Activated CD4-positive, alpha-beta T cell treated with anti-CD3 and anti-CD28 coated beads for 24 hours (primary cell): ENCODE results near the gene ATP9B.

Experiments used
- DNase-seq, 2 donors: peaks; one replicate each; pipeline ENCODE4 v3.0.0-alpha.2; 2020; ENCODE audit warnings: low read depth in 2 of 2

Gene ATP9B, protein sequence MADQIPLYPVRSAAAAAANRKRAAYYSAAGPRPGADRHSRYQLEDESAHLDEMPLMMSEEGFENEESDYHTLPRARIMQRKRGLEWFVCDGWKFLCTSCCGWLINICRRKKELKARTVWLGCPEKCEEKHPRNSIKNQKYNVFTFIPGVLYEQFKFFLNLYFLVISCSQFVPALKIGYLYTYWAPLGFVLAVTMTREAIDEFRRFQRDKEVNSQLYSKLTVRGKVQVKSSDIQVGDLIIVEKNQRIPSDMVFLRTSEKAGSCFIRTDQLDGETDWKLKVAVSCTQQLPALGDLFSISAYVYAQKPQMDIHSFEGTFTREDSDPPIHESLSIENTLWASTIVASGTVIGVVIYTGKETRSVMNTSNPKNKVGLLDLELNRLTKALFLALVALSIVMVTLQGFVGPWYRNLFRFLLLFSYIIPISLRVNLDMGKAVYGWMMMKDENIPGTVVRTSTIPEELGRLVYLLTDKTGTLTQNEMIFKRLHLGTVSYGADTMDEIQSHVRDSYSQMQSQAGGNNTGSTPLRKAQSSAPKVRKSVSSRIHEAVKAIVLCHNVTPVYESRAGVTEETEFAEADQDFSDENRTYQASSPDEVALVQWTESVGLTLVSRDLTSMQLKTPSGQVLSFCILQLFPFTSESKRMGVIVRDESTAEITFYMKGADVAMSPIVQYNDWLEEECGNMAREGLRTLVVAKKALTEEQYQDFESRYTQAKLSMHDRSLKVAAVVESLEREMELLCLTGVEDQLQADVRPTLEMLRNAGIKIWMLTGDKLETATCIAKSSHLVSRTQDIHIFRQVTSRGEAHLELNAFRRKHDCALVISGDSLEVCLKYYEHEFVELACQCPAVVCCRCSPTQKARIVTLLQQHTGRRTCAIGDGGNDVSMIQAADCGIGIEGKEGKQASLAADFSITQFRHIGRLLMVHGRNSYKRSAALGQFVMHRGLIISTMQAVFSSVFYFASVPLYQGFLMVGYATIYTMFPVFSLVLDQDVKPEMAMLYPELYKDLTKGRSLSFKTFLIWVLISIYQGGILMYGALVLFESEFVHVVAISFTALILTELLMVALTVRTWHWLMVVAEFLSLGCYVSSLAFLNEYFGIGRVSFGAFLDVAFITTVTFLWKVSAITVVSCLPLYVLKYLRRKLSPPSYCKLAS

DNA sequence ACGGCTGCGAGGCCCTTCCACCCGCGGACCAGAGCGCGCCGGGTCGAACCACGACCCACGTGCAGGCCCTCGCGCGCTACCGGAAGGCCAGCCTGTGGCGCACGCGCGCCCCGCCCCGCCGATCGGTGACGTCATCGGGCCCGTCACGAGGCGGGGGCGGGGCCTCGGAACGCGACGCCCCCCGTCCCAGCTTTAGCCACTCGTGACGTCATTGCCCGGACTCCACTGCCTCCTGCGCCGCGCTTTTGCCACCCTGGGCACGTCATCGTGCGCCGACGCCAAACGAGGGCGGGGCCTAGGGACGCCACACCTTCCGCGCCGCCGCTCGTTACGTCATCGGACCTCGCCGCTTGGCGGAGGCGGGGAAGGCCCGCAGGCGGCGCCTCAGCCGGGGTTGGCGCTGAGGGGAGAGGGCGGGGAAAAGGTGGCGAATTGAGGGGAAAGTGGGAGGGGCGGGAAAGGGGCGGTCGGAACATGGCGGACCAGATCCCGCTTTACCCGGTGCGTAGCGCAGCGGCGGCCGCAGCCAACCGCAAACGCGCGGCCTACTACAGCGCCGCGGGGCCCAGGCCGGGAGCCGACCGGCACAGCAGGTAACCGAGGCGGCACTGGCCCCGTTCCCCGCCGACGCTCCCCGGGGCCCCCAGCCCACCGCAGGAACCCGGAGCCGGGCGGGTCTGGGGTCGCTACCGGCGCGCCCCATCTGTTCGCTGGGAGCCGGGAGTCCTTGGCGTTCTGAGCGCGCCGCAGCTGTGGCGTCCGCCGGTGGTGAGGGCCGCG lies at the start of gene ATP9B:
ATP9B (plus strand) TSS at position 458 of the 780 bp plus-strand sequence; CDS start at position 475, 17 bp downstream.
- peak; percentile 96 to 98 for DNase-seq

DNA sequence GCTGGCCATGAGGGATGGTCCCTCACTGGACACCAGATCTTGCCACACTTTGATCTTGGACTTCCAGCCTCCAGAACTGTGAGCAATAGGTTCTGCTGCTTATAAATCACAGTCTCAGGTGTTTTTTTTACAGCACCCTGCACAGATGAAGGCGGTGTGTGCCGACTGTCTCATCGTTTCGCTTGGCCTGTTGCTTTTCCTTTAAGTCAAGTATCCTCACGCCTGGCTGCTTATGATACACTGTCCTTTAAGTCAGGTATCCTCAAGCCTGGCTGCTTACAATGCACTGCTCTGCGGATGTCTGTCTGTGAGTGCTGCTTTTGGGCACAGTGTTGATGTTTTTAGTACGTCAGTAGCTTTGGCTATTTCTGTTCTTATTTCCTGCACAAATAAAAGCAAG lies 49.3 kb upstream of the ATP9B start:
- no peak for DNase-seq

DNA sequence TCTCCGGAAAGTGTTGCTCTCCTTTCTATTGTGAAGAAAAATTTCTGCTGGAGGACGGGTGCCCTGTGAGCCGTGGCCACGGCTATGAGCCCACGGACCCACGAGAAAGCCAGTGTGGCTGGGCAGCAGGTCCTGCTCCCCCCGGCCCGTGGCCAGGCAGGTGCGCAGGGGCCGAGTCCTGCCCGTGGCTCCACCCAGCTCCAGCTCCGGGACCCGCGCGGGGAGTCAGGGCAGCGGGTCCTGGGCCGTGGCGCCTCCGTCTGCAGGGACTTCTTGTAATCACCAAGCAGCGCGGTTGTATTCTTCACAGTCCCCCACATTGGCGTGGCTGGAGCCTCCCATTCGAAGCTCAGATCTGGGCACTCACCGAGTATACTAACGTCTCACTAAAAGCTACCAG lies 46.6 kb upstream of the ATP9B start:
- DNase-seq = no peak

GRCh38 chr18:79026491-79026890 lies 42.7 kb upstream of the ATP9B start:
- no peak for DNase-seq

GRCh38 chr18:79030680-79031079 lies 38.5 kb upstream of the ATP9B start:
- no peak for DNase-seq

DNA sequence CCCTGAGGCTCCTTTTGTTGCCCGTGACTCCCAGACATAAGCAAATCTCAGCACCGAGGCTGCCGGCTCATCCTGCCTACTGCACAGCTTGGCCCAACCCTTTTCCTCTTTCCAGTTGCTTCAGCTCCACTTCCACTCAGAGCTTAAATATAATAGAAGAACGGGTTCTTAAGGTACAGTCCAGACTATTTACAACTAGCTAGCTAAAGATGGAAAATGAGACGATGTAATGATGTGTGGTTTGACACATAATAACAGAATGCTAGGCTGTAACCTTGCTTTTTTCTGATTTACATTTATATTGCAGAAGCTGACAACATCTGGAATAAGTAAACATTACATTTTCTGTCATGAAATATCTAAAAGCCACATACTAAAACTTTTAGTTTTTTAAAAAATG lies 26.9 kb upstream of the ATP9B start:
- DNase-seq = no peak

GRCh38 chr18:79043288-79043687 lies 25.9 kb upstream of the ATP9B start:
- no peak for DNase-seq

DNA sequence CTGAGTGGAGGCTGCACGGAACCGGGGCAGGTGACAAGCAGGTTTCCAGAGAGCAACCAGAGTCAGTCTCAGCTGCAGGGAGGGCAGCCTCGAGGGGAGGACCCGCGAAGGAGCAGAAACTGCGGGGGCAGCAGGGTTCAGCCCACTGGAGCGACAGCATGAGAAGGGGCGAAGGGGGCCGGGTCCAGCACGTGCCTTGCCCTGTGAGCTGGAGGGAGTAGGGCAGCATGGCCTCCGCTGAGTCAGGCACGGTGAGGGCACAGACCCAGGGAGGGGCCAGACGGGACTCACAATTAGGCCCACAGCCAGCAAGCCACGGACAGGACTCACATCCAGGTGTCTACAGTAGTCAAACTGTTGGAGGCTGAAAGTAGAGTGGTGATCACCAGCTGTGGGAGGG lies 22.7 kb upstream of the ATP9B start:
- no peak for DNase-seq

- no peak for DNase-seq
Observed at GRCh38 chr18:79047556-79048244, 21.5 kb upstream of the ATP9B start.

DNA sequence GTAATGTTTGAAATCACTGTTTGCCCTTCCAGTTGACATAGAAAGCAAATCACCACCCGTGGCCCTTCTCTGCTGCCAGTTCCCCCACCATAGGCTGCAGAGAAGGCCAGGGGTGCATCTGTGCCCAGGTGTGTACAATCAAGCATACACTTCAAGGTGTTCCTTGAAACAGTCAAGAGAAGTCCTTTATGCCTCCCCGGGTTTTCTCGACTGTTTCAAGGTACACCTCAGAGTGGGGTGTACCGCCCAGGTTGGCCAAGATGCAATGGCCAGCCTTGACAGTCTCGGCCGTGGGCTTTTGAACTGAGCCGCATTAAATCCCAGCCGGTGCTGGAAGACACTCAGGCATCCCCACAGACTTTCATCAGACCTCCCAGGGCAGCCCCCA lies 21.0 kb upstream of the ATP9B start:
- DNase-seq = no peak

DNA sequence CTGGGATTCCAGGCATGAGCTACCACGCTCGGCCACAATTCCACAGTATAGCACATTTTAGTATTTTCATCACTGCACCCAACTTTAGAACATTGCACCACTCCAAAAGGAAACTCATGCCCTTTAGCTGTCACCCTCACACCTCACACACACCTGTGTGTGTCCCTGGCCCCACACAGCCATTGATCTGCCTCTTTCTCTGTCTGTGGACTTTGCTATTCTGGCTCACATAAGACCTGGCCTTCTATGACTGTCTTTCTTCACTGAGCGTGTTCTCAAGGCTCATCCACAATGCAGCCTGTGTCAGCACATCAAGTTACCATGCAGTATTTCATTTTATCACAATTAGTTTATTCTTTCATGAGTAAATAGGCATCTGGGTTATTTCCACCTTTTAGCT lies 19.7 kb upstream of the ATP9B start:
- DNase-seq = no peak

- no peak for DNase-seq
Observed at GRCh38 chr18:79050005-79050404, 19.2 kb upstream of the ATP9B start.

DNA sequence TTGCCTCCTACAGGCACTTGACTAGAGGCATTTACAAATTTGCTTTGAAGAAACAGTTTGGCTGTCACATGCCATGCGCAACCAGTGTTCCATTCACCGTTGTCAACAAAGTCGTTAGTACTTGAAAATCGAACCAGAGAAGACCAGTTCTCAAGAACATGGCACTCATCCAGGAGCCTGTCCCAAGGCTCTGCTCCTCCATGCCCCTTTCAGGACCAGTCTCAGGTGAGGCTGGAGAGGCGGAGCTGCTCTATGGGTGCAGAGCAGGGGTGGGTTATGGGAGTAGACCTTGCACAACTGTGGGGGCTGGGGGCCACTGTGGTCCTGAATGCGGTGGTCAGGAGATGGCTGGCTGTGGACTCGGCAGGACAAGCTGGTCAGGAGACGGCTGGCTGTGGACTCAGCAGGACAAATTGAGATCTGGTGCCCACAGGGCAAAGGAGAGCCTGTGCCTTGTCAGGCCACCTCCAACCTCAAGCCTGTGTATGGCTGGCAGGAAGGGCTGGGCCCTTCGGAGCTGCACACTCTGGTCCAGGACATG lies 12.3 kb upstream of the ATP9B start:
- DNase-seq = no peak

DNA sequence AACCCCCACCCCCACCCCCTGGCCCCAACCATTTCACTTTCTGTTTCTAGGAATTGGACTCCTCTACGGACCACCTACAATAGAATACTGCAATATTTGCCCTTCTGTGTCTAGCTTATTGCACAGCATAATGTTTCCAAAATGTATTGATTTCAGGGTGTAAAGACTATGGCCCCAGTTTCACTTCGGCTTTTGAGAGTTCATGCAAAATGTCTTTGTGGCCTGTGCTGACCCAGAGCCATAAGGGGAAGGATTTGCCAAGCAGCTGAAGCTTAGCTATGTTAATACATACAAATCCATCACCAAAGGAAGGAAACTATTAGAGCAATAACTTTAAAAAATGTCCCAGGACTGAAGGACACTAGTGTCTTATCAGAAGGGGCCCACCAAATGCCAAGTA lies 11.2 kb upstream of the ATP9B start:
- no peak for DNase-seq

GRCh38 chr18:79062806-79063205 lies 6.4 kb upstream of the ATP9B start:
- DNase-seq = no peak

DNA sequence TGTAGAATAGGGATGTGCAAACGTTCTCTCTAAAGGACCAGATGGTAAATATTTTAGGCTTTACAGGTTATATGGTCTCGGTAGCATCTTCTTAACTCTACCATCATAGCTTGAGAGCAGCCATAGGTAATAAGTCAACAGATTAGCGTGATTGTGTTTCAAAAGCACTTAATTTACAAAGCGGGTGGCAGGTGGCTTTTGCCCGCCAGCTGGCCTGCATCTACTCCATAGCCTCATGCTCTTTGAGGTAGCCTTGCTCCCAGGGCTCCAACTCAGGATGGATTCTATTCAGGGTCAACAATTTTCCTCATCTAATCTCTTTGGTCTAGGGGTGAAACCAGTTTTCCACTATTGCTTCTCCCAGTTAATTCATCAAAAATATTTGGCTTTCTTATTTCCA lies 5.0 kb upstream of the ATP9B start:
- DNase-seq = no peak

DNA sequence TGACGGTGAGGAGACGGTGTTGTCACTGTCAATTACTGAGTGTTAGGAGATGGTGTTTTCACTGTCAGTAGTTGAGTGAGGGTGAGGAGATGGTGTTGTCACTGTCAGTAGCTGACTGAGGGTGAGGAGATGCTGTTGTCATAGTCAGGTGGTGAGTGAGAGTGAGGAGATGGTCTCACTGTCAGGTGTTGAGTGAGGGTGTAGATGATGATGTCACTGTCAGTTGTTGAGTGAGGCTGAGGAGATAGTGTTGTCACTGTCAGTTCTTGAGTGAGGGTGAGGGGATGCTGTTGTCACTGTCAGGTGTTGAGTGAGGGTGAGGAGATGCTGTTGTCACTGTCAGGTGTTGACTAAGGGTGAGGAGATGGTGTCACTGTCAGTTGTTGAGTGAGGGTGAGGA lies 3.4 kb upstream of the ATP9B start:
- DNase-seq = no peak

- no peak for DNase-seq
Observed at GRCh38 chr18:79067611-79068010, 1.6 kb upstream of the ATP9B start.

DNA sequence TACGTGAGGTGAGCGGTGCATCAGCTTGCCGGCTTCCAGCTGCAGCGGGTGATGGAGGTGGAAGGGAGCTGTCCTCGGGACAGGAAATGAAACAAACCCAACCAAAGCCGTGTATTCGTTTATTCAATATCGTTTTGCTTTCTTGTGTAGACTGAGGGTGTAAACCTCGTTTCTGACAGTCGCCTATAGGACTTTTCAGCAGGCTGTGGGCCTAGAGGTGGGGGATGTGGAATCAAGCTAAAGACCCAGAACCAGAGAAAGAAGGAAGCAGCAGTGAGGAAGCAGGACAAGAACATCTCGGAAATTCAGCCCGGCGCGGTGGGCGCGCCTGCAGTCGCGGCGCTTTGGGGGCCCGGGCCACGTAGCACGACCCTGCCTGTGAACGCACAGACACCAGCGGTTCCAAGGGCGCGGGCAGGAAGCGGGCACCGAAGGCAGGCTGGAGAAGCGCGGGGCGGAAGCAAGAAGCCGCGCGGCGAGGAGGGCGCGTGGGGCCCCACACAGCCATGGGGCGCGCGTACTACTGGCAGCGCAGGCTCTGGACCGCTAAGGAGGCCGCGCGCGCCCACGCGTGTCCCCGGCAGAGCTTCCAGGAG lies 755 bp upstream of the ATP9B start:
- peak in 1 of 2 donors; percentile 13 for DNase-seq

DNA sequence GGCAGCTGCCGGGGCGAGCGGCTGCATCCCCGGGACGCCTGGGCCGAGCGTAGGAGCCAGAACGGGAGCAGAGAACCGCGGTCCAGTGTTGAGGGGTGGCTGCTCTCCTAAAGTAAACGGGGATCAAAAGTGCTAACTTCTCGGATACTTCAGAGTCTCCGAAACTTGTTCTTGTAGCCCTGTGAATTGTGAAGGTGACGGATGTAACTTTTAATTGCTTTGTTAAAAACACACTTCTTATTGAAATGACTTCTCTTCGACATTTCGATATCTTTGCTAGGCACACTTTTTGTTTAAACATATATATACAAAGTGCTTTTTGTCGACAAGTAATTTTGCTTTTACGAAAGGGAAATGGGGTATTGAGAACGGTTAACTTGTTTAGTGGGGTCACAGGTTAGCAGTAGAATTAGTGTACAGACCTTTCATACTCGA lies 540 bp downstream of the ATP9B start:
- DNase-seq = peak in 1 of 2 donors; percentile 5
